AML-193 (cell line): ENCODE measurements around the gene SHTN1.

Source experiments
- DNase-seq, 2 experiments: peaks; one replicate each; lab custom pipeline; 2025; lab: John Stamatoyannopoulos, UW

SHTN1 gene, protein sequence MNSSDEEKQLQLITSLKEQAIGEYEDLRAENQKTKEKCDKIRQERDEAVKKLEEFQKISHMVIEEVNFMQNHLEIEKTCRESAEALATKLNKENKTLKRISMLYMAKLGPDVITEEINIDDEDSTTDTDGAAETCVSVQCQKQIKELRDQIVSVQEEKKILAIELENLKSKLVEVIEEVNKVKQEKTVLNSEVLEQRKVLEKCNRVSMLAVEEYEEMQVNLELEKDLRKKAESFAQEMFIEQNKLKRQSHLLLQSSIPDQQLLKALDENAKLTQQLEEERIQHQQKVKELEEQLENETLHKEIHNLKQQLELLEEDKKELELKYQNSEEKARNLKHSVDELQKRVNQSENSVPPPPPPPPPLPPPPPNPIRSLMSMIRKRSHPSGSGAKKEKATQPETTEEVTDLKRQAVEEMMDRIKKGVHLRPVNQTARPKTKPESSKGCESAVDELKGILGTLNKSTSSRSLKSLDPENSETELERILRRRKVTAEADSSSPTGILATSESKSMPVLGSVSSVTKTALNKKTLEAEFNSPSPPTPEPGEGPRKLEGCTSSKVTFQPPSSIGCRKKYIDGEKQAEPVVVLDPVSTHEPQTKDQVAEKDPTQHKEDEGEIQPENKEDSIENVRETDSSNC

DNA sequence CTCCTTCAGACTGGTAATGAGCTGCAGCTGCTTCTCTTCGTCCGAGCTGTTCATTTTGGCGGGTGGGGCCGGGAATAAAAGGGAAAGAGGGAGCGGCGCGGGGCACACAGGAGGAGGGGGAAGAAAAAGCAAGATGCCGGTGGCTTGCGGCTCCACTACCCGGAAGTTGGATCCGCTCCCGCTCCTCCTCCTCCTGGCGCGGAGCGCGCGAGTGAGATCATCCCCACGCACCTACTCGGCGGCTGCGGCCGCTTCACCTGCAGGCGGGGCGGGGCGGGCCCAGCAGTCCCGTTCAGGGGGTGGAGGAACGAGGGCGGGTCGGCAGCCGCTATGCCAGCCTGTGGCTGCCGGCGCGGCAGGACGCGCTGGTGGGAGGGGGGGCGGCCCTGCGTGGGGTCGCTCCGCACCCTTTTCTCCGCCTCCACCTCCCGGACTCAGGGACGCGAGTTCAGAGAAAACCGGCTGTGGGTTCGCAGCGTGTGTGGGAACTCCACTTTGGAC is at the start of gene SHTN1:
TSS of gene SHTN1 (minus strand) at position 162 of the 501 bp plus-strand sequence. CDS start at position 54, 108 bp downstream.
- no peak for DNase-seq

DNA sequence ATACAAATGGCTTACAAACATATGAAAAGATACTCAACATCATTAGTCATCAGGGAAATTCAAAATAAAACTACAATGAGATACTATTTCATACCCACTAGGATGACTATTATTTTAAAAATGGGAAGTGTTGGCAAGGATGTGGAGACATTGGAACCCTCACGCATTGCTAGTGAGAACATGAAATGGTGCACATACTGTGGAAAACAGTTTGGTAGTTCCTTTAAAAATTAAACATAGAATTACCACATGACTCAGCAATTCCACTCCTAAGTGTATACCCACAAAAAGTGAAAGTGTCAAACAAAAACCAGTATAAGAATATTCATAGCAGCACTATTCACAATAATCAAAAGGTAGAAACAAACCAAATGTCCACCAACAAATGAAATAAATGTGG is 48.5 kb upstream of the SHTN1 start:
- DNase-seq = no peak

DNA sequence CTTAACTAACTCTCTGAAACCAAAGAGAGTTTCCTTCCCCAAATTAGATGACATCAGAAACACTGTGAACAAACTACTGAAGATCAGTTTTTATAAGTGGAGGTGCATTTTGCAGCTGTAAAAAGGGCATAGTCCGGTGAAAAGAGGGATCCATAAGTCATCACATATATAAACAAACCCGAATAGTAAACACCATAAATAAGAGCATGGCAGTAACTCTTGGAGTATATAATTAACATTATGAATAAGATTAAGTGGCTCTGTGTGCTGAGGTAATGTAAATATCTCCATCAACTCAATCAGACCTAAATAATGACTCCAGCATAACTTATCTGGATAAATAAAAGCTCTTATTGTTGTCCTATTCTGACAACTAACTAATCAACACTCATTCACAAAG is 43.0 kb upstream of the SHTN1 start:
- DNase-seq = no peak

DNA sequence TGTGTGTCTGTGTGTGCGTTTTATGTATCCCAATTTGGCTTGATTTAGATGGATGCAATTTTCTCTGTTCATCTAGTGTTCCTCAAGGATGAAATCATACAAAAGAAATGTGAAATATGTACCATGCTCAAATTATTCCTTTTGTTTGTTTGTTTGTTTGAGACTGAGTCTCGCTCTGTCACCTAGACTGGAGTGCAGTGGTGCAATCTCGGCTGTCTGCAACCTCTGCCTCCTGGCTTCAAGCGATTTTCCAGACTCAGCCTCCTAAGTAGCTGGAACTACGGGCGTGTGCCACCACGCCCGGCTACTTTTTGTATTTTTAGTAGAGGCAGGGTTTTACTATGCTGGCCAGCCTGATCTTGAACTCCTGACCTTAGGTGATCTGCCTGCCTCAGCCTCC is 11.3 kb upstream of the SHTN1 start:
- DNase-seq = no peak

DNA sequence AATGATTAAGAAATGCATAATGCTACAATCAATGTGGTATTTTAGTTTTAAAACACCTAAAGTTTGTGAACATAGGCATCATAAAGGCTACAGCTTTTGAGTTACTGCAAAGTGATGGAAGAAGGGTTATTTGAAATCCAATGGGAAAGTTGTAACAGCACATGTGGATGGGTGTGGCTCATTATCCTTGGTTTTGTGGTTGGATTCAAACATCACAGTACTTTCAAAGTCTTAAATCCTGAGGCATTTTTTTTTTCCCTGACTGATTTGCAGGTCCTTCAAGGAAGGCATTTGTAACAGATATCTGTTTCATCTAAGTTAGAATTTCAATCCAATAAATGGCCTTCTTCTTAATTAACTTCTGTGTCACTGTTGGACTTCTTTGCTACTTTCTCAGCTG is 9.8 kb upstream of the SHTN1 start:
- DNase-seq = no peak

DNA sequence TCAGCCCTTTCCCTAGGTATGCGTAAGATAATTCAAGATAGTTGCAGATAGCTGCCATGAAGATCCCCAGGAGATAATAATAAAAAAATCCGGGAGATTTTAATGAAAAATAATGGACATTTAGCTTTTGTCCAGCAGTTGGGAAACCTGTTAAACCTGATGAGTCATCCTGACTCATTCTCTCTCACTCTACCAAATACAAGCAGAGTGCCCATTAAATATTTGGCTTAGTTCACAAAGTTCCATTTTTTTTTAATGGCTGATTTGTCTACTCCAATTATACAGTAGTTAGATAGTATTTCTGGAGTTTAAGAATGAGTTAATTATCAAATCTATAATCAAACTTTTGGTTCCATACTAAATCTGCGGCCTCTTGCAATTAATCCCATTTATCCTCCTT is 2.1 kb upstream of the SHTN1 start:
- DNase-seq = no peak

DNA sequence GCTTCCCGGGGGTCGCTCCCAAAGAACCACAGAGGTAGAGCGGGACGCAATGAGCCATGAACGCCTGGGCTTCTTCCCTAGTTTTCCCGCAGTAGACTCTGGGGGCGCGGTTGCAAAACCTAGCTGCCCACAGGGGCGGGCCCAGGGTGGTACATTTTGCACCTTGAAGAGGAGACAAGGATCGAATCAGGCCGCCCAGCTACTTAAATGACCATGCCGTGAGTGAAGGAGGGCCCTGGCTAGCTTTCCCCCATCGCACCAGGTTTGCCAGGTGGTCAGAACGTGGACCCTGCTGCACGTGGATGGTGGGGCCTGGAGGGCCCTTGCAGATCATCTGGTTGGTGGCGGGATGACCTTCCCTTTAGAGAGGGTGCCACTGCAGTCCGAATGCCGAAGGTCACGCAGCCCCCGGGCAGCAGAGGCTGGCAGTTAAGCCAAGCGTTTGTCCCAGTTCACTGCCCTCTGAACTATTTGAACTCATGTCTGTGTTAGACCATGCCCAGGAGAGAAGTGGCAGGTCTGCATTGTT is 604 bp upstream of the SHTN1 start:
- DNase-seq = no peak

DNA sequence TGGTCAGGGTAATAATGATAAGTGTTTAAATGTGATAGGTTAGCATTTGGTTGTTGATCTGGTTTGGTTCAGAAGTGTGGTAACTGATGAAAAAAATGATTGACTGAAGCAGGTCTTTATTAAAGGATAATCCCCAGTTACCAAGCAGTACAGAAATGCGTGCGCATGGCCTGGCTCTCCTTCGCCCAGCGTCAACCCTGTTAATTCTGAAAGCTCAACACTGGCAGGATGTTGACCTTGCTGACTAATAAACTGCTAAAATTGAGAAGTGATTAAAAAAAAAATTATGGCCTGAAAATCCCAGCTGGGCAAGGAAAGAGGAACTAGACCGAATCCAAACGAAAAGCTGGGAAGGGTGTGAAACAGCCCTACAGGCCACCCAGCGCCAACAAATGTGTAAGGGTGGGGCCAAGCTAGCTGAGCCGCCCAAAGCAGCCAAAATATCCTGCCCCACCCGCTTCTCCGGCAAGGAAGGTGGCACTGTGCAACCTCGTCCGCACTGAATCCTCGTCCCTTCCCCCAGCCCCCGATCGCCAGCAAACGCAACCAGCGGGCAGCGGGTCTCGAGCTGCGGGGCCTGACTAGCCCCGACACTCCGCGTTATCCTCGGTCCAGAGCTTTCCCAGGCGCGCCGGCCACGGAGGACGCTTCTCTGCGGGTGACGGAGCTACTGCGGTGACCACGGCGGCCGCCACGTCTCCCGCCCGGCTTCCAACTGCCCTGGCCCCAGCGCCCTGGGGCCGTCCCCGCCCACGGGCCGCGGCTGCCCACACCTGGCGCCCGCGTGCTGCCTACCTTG is 561 bp downstream of the SHTN1 start:
- no peak for DNase-seq

DNA sequence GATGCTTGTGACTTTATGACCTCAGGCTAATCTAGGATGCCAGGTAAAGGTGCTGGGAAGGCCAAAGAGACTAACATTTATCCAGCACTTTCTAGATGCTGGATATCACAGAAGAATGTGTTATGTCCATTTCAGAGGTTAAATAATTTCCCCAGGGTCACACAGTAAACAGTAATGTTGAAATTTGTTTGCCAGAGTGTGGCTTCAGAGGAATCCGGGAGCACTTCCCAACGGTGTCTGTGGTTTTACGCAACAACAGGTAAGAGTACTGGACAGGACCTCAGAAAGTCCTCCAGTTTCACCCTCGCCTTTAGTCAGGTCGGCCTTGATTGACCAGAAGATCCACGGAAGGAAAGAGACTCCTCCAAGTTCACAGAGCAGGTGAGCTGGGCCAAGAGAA is 1.7 kb downstream of the SHTN1 start:
- no peak for DNase-seq

DNA sequence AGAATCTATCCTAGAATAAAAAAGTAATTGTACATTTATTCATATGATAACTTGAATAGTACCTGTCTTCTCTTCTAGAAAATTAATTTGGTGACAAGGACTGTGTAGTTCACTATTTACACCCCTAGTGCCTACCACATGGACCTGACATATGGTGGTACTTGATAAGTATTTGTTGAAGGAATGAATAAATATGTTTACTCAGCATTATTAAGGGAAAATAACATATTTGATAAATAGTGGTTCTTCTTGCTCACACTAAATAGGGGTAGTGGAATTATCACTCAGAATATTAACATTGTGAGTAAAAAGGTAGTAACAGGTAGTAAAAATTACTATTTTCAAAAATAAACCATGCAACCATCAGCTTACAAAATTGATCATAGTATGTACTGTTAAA is 2.8 kb downstream of the SHTN1 start:
- DNase-seq = no peak

DNA sequence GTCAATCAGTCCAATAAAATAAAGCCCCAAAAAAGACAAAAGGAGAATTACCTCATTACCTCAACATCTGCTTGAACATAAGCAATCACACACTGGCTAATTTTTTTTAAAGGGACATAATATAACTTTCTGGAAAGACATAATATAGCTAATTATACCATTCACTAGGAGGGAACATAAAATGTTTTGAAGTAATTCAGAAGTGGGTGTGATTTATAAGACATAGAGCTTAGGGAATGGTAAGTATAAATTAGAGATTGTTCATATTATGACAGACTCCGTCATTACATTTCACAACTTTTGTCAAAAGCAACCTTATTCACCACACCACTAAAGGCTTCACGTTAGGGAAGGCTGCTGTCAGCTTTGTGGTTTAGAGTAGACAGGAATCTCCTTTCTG is 3.8 kb downstream of the SHTN1 start:
- DNase-seq = no peak

DNA sequence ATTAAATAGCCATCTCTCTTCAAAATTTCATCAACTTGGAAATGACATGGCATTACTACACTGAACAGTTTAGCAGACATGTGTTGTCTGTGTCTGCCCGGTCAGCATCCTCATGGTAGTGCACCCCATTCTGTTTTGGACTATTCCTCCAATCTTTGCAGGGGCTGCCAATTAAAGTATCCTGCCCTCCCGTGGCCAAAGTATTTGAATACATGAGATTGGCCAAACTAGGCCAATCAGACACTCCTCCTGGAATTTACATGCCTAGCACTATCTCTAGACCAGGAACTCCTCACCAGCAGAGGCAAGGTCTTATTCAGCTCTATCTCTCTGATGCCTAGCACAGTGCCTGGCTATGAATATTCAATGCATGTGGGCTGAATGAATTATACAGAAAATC is 4.4 kb downstream of the SHTN1 start:
- DNase-seq = no peak

DNA sequence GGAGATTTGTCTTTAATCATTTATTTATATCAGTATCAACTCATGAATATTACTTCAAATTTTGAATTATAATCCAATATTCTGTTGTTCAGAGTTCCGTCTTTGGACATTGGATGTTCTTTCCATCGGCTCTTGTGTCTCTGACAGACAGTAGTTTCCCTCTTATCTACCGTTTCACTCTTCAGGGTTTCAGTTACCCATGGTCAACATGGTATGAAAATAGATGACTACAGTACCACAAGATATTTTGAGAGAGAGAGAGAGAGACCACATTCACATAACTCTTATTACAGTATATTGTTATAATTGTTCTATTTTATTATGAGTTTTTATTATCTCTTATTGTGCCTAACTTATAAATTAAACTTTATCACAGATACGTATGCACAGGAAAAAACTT is 6.8 kb downstream of the SHTN1 start:
- no peak for DNase-seq

DNA sequence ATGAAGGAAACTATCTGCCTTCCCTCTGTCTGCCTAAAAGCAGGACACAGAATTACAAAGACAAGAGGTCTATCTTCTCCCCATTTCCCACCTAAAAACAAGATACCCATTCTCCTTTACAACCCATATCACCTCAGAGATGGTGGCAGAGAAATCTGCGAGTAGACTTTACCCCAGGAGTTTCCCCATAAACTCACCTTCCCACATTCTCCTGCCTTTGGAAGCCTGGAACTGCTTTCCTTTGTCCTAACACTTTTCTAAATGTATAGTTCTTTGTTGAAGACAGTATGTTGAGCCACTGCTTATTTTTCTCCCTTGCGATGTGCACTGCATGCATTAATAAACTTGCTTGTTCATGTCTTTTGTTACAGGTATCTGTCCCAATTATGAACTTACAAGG is 8.0 kb downstream of the SHTN1 start:
- no peak for DNase-seq

DNA sequence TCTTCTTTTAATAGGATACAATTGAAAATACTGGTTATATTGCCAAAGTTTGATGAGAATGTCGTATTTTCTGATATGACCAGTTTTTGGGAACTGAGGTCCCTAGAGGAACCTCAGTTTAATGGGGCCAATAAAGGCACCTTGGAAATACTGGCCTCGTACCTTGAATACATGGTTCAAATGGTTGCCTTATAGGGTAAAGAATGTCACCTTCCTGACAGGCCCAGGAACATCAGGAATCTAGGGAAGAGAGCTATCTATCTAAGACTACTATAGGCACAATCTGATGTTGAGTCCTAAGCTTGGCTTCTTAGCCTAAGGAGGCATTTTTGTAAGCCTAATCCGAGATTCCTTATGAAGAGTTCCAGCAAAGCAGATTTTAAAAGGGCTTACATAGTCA is 9.3 kb downstream of the SHTN1 start:
- DNase-seq = no peak

DNA sequence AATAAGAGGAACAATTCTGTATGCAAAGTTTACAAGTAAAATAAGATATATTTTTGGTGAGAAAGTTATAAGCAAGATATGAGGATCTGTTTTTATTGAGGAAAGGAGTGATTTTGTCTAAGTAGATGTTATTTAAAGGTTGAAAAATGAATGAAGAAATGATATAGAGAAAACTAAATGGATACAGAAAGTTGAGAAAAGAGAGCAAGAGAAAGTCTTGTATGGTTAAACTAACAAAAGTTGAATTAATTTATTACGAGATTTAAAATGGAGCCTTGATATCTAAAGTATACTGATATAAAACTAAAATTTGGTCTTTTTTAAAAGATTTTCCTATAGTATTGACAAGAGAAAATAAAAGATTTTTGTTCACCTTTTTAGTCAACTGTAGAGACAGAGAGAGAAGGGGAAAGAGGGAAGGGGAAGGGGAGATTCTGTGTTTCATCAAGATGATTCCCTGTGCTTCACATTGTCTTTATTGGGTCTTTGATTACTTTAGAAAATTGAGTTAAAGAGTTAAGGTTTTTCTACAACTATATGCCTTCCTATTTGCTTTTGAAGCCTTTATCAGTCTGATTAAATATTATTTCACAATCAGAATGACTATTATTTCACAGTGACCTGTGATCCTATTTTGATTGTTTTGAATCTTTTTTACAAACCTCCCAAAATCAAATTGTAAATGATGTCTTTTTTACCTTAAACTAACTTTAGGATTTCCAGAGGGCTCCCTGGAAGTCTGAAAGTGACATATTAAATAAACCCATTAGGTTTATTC is 10.7 kb downstream of the SHTN1 start:
- no peak for DNase-seq

DNA sequence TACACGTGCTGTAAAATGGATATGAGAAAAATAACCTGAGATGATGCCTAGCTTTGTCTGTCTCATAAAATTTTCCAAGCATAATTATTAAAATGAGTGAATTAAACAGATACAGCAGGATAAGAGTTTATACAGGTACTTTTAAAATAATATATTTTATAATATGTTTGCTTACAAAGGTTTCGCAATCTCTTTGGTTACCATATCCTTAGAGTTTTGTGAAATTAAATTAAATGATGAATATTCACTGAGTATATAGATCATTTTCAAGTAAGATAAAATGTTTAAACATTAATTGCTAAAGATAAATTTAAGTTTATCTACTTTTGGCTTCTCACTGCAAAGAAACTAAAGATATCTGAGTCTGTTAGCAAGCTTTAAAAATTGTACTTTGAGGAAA is 11.4 kb downstream of the SHTN1 start:
- no peak for DNase-seq

DNA sequence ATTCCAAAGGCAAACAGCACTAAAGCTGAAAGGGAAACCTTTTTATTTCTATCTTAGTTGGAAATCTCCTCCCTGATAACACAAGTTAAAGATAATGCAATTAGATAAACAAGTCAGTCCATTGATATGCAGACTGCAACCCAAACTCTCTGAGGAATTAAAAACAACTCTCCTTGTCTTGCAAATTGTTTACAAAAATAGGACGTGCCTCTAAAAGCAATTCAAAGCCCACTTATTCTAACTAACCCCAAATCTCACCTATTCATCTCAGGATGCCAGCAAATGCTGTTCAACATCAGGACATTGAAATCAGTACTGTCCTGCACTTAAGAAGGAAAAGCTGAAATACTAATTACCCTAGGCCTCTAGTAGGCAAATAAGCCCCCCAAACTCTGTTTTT is 12.8 kb downstream of the SHTN1 start:
- no peak for DNase-seq

DNA sequence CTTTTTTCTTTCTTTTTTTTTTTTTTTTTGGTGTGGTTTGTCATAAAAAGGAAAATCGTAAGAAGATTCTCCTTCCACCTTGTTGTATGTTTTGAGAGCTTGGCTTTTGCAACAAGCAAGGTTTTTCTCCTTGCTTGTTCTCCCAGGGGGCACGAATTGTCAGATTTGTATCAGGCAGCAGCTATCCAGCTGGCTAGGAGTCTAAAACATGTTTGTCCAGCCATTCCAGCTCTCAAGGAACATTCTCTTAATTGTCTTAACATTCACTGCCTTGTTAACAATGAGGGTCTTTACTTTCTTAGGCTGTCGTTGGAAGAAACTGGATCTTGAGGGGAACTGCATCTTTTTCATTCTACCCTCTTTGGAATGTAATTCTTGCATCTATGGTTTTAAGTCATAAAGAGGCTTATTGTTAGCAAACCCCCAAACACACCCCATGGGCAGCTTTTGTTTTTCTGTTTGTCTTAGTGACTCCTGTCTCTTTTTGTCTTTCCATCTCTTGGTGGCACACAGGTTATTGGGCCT is 14.6 kb downstream of the SHTN1 start:
- no peak for DNase-seq

DNA sequence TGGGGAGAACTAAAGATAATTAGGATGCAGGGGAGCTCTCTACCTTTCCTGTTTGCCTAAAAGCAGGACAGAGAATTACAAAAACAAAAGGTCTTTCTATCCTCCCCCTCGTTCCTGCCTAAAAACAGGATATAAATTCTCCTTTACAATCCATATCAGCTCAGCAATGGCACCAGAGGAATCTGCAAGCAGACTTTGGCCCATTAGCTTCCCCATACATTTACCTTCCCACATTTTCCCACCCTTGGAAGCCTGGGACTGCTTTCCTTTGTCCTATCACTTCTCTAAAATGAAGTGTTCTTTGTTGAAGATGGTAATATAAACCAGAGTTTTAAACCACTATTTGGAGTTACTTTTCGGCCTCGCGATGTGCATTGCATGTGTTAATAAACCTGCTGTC is 15.5 kb downstream of the SHTN1 start:
- no peak for DNase-seq

DNA sequence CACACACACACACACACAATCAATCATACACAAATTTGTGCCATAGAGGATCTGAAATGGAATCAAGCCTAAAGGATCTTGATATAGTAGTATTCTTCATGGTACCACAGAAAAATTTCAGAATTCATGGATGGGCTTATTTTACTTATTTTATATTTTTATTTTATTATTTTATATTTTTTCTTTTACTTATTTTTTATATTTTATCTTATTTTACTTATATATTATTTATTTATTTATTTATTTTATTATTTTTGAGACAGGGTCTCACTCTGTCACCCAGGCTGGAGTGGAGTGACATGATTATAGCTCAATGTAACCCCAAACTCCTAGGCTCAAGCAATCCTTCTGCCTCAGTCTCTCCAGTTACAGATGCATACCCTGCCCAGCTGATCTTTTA is 16.7 kb downstream of the SHTN1 start:
- no peak for DNase-seq

DNA sequence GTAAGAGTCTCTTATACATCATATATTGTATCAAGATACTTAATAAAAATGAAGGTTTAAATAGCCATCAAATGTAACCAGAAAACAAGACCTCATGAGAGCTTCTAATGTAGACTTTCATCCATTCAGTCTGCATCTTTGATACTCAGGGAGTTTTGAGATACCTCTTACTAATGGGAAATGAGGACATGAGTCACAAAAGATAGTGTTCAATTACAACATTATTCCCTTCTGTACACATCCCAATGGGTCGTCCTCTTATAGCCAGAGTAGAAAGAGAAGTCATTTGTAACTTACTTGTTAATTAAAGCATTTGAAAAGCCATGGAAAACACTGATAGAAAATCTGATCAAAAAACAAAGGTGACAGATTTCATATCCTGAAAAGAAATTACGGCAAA is 19.4 kb downstream of the SHTN1 start:
- no peak for DNase-seq
